Fibroblast of villous mesenchyme (primary cell): ENCODE results near the gene MCC. TPM values are rescaled to one million over a fixed set of nuclear protein-coding genes. Genes with fewer than 3 reads are reported as not detected.

Source experiments
- DNase-seq: peaks from one replicate; pipeline ENCODE4 v3.0.0-alpha.2; 2010; ENCODE audit warnings: low read depth
- H3K4me3 ChIP-seq: 2 replicates; pipeline ENCODE4 v1.5.1; 2011; ENCODE audit warnings: low read depth, mild to moderate bottlenecking, low read length
- CTCF ChIP-seq: IDR thresholded peaks from 2 replicates; pipeline ENCODE4 v1.5.1; 2012; ENCODE audit warnings: low read depth, mild to moderate bottlenecking, low read length; ENCODE audit not compliant: insufficient read depth
- total RNA-seq: library from RNA; depleted of rRNA; stranded (reverse); fragments of >200 nt; gene quantifications from 2 replicates; pipeline ENCODE4 v1.2.3, GENCODE V29; 2012

Gene MCC
- total RNA-seq, 1 donor: 37.6 TPM

GRCh38 chr5:113071401-113071800 is 416.9 kb downstream of the MCC start:
- no peak for DNase-seq
- no peak overlapping the region for H3K4me3 ChIP-seq
- TF ChIP-seq CTCF: no peak

GRCh38 chr5:113070901-113071300 is 417.4 kb downstream of the MCC start:
- no peak for DNase-seq
- TF ChIP-seq CTCF: no peak
- H3K4me3 ChIP-seq: no peak overlapping the region

GRCh38 chr5:113068559-113068958 is 419.7 kb downstream of the MCC start:
- no peak overlapping the region for H3K4me3 ChIP-seq
- no peak for DNase-seq
- TF ChIP-seq CTCF: no peak

- TF ChIP-seq CTCF: no peak
- no peak for DNase-seq
- no peak overlapping the region for H3K4me3 ChIP-seq
These were observed 420.5 kb downstream of the MCC start for GRCh38 chr5:113067635-113068344.

GRCh38 chr5:113065626-113066025 is 422.6 kb downstream of the MCC start:
- TF ChIP-seq CTCF: no peak
- H3K4me3 ChIP-seq: no peak overlapping the region
- no peak for DNase-seq

GRCh38 chr5:113064806-113065205 is 423.4 kb downstream of the MCC start:
- no peak for TF ChIP-seq CTCF
- DNase-seq: no peak
- no peak overlapping the region for H3K4me3 ChIP-seq

- H3K4me3 ChIP-seq: no peak overlapping the region
- no peak for TF ChIP-seq CTCF
- no peak for DNase-seq
These were observed 424.3 kb downstream of the MCC start for GRCh38 chr5:113063927-113064326.
